Measurements from ENCODE around the gene SLU7.

Gene SLU7

DNA sequence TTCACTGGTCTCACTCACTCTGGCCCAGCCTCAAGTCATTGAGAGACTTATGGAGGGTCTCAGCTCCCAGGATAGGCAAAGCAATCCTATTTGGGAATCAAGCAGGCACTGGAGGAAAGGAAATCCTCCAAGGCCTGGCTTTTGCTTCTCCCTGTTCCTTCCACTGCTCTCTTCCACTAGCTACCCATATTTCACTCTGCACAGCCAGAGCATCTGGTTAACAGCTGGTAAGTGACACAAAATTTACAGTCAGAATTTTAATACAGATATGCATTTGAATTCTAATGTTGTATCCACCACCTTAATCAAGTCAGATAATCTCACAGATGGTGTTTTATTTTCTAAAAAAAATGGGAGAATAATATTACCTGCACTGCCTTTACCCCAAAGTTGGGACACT is 47.6 kb downstream of the SLU7 start:
- POLR2A ChIA-PET, result no interaction called here
- no peak for DNase-seq (ENCODE audit: extremely low spot score)

DNA sequence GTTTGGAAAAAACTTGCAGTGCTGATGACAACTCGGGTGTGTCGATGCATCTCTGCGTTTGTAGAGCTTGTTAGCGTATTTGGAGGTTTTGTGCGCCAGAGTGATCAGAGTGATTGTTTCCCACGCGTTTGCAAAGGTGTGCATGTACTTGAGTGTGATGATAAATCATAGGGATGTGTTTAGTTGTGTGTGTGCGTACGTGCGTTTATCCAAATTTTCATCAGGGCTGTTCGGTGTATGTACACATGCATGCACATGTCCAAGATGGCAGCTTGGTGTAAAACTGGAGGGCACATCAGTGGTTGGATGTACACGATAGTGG is 48.2 kb downstream of the SLU7 start:
- CTCF ChIA-PET, result interaction anchor here (1.5 to 2.7 kb wide), 3 partner anchors 9 to 26 kb away, joined by 6 to 9 read pairs (median 9); no protein-coding TSS in a partner anchor
- POLR2A ChIA-PET, result no interaction called here
- no peak for DNase-seq (ENCODE audit: extremely low spot score)
- TF ChIP-seq, protein P1, sequence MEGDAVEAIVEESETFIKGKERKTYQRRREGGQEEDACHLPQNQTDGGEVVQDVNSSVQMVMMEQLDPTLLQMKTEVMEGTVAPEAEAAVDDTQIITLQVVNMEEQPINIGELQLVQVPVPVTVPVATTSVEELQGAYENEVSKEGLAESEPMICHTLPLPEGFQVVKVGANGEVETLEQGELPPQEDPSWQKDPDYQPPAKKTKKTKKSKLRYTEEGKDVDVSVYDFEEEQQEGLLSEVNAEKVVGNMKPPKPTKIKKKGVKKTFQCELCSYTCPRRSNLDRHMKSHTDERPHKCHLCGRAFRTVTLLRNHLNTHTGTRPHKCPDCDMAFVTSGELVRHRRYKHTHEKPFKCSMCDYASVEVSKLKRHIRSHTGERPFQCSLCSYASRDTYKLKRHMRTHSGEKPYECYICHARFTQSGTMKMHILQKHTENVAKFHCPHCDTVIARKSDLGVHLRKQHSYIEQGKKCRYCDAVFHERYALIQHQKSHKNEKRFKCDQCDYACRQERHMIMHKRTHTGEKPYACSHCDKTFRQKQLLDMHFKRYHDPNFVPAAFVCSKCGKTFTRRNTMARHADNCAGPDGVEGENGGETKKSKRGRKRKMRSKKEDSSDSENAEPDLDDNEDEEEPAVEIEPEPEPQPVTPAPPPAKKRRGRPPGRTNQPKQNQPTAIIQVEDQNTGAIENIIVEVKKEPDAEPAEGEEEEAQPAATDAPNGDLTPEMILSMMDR (IDR thresholded peaks at IDR 0.05; ENCODE audit: control extremely low read depth, extremely low read depth, low read depth, missing control alignments), result no peak

More for the DNA sequence above, 47.6 kb downstream of the SLU7 start:
- TF ChIP-seq, protein P1 (IDR thresholded peaks at IDR 0.05; ENCODE audit: control extremely low read depth, extremely low read depth, low read depth, missing control alignments), result no peak
- CTCF ChIA-PET, result interaction anchor here (1.5 to 2.7 kb wide), 3 partner anchors 9 to 26 kb away, joined by 6 to 9 read pairs (median 9); no protein-coding TSS in a partner anchor

DNA sequence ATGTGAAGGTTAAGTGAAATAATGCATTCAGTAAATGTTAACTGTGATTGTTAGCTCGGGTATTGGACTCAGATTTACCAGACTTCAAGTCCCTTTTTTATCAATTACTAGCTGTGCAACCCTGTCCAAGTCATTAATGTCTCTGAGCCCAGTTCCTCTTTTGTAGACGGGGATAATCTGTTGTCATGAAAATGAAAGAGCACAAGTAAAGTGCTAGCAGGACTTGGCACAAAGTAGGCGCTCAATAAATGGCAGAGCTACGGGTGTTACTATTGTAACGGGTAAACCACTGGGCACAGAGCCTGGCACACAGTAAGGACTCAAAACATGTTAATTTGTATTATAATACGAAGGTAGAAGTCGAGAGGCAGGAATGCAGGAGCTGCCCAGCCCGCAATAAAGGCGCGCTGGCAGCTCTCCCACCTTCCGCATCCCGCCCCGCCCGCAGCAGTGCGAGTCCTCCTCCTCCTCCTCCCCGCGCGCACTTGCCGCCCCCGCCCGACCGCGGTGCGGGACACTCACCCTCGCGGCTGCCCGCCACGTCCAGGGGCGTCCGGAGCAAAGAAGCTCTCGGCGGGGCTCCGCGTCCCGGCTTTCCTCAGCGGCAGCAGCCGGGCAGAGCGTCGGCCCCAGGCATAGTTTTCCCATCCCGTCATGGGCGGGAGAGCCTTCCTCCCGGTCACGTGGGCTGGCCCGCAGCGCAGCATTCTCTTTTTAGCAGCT is 48.7 kb downstream of the SLU7 start, which contains the start of gene C1QTNF2:
Gene C1QTNF2, minus strand, starts transcription at position 637 of the 723 bp plus-strand sequence. CDS start 15,615 bp downstream, outside the sequence.
- TF ChIP-seq, protein P1 (IDR thresholded peaks at IDR 0.05; ENCODE audit: control extremely low read depth, extremely low read depth, low read depth, missing control alignments), result no peak
- ChIA-PET POLR2A (no interaction called here), CTCF (interaction anchor here (1.5 to 2.7 kb wide), 3 partner anchors 10 to 25 kb away, joined by 6 to 9 read pairs (median 9); no protein-coding TSS in a partner anchor)
- DNase-seq (ENCODE audit: extremely low spot score), result no peak

DNA sequence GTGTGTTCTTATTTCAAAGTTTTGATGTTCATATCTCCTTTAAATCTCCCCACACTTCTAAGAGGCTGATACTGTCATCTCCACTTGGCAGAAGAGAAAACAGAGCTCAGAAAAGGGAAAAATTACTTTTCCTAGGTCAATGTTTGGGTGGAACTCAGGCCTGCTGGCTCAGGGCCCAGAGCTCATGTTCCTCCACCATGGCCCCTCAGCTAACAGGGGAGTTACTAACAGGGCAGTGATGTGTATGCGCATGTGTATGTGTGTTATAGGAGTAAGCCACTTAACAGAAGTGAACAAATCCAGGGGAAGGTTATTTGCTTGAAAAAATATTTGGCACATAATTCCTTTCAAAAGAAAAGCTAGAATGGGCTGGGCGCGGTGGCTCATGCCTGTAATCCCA is 51.0 kb downstream of the SLU7 start:
- POLR2A ChIA-PET, result no interaction called here
- no peak for DNase-seq (ENCODE audit: extremely low spot score)
- TF ChIP-seq, protein P1 (IDR thresholded peaks at IDR 0.05; ENCODE audit: control extremely low read depth, extremely low read depth, low read depth, missing control alignments), result no peak
- CTCF ChIA-PET, result interaction anchor here (1.8 kb wide), 1 partner anchor 22 kb away, joined by 7 read pairs; no protein-coding TSS in a partner anchor

DNA sequence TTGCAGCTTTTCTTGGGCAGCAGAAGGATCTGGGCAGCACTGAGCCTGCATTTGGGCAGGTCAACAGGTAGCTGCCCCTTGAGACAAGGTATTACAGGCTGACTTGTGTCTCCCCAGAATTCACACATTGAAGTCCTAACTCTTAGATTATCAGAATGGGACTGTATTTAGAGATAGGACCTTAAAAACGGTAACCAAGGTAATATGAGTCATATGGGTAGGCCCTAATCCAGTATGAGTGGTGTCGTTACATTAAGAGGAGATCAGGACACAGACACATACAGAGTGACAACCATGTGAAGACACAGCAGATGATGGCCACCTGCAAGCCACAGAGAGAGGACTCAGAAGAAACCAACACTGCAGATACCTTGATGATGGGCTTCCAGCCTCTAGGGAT is 51.6 kb downstream of the SLU7 start:
- TF ChIP-seq, protein P1 (IDR thresholded peaks at IDR 0.05; ENCODE audit: control extremely low read depth, extremely low read depth, low read depth, missing control alignments), result no peak
- CTCF ChIA-PET, result interaction anchor here (1.8 kb wide), 1 partner anchor 22 kb away, joined by 7 read pairs; no protein-coding TSS in a partner anchor
- POLR2A ChIA-PET, result no interaction called here
- no peak for DNase-seq (ENCODE audit: extremely low spot score)

DNA sequence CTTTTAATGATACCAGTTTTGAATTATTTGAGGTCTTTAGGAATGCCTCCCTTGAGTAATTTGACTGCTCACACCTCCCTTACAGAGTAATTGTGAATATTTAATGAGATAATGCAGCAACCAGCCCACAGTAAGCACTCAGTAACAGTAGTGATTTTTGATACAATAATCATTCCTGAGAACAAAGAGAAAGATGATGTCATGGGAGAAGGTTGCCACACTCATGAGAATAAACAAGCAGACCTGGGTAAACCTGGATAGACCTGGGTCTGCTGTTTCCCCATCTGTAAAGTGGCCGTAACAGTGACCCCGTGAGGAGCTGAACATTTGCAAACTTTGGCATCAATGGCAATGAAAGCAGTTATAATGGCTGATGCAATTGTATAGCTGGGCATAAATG is 52.7 kb downstream of the SLU7 start:
- TF ChIP-seq, protein P1 (IDR thresholded peaks at IDR 0.05; ENCODE audit: control extremely low read depth, extremely low read depth, low read depth, missing control alignments), result no peak
- DNase-seq (ENCODE audit: extremely low spot score), result no peak
- ChIA-PET CTCF (interaction anchor here (1.1 to 1.8 kb wide), 3 partner anchors 21 to 344 kb away, joined by 3 to 7 read pairs (median 3); no protein-coding TSS in a partner anchor), POLR2A (no interaction called here)
